ENCODE results near the gene SLC16A7.
"Not testable (repeated sequence)": the region's sequence is repeated elsewhere in the genome, so short reads cannot be mapped to it uniquely, and the experiment has no call there.

Gene SLC16A7

GRCh38 chr12:59595883-59596540 is at the start of gene SLC16A7:
Gene SLC16A7, plus strand, starts transcription at chr12:59596029. Its CDS starts 108,773 bp downstream, at chr12:59704802.
- DNase-seq: peak; percentile 67 to 73

GRCh38 chr12:59548930-59549329 is 46.9 kb upstream of the SLC16A7 start:
- DNase-seq: no peak

GRCh38 chr12:59559696-59560095 is 36.1 kb upstream of the SLC16A7 start:
- no peak for DNase-seq

GRCh38 chr12:59570145-59570544 is 25.7 kb upstream of the SLC16A7 start:
- no peak for DNase-seq

GRCh38 chr12:59574406-59574805 is 21.4 kb upstream of the SLC16A7 start:
- no peak for DNase-seq

- no peak for DNase-seq
Observed at GRCh38 chr12:59575826-59576225, 20.0 kb upstream of the SLC16A7 start.

- no peak for DNase-seq
Observed at GRCh38 chr12:59578254-59578653, 17.6 kb upstream of the SLC16A7 start.

GRCh38 chr12:59579631-59580030 is 16.2 kb upstream of the SLC16A7 start:
- DNase-seq: no peak

GRCh38 chr12:59580050-59580449 is 15.8 kb upstream of the SLC16A7 start:
- no peak for DNase-seq

- no peak for DNase-seq
Observed at GRCh38 chr12:59583003-59583712, 12.7 kb upstream of the SLC16A7 start.

- DNase-seq: no peak
Observed at GRCh38 chr12:59587710-59588109, 8.1 kb upstream of the SLC16A7 start.

- DNase-seq: no peak
Observed at GRCh38 chr12:59593761-59594160, 2.1 kb upstream of the SLC16A7 start.

GRCh38 chr12:59594943-59595500 is 807 bp upstream of the SLC16A7 start:
- DNase-seq: no peak

- DNase-seq: no peak
Observed at GRCh38 chr12:59595565-59595882, 305 bp upstream of the SLC16A7 start.

- DNase-seq: no peak
Observed at GRCh38 chr12:59597385-59597781, 1.6 kb downstream of the SLC16A7 start.

GRCh38 chr12:59600171-59600570 is 4.3 kb downstream of the SLC16A7 start:
- DNase-seq: no peak

- DNase-seq: no peak
Observed at GRCh38 chr12:59603754-59604153, 7.9 kb downstream of the SLC16A7 start.

- not testable (repeated sequence) for DNase-seq
Observed at GRCh38 chr12:59612823-59613434, 17.1 kb downstream of the SLC16A7 start.

- DNase-seq: no peak
Observed at GRCh38 chr12:59615392-59616165, 19.8 kb downstream of the SLC16A7 start.

GRCh38 chr12:59619461-59620240 is 23.8 kb downstream of the SLC16A7 start:
- no peak for DNase-seq

- DNase-seq: no peak
Observed at GRCh38 chr12:59620326-59620725, 24.5 kb downstream of the SLC16A7 start.

- DNase-seq: no peak
Observed at GRCh38 chr12:59624732-59625460, 29.1 kb downstream of the SLC16A7 start.

Data from NCI-H1930 (cell line).